Measurements from ENCODE around the gene GPN2. TPM values are rescaled to one million over a fixed set of nuclear protein-coding genes. Genes with fewer than 3 reads are reported as not detected.
A peak's percentile ranks its signal among the peaks of the same experiment; 100 is the strongest.
"Not testable (repeated sequence)": the region's sequence is repeated elsewhere in the genome, so short reads cannot be mapped to it uniquely, and the experiment has no call there.

Gene GPN2
- polyA plus RNA-seq, 1 donor (not counting 4 experiments of a cell fraction or from before 2014, with no cell fraction given), result 31.9 TPM

GRCh38 chr1:26887125-26887524, 3.0 kb downstream of the GPN2 start:
- Histone ChIP-seq H3K36me3 (ENCODE audit: control insufficient read depth in 2 of 2, extremely low read depth in 1 of 2, insufficient read depth in 2 of 2, low read length in 2 of 2) (peaks cover 31 to 32% of the 10 kb centered on the region in 2 experiments), H3K9me3 (ENCODE audit: control insufficient read depth, low read depth, low read length) (no peaks in the 10 kb centered on the region), H3K27ac (ENCODE audit: control insufficient read depth, insufficient read depth, low read length) (no peak overlapping the region), H2AFZ (ENCODE audit: control insufficient read depth, low read length) (no peak overlapping the region), H3K4me3 (ENCODE audit: control insufficient read depth in 2 of 3, extremely low read depth in 1 of 3, insufficient read depth in 2 of 3, low read depth in 1 of 3, low read length in 3 of 3) (no peak overlapping the region), H3K79me2 (ENCODE audit: control insufficient read depth, insufficient read depth, low read length) (peaks cover 35% of the 10 kb centered on the region), H4K20me1 (ENCODE audit: control insufficient read depth, extremely low read depth, insufficient read depth, low read length) (peaks cover 2% of the 10 kb centered on the region), H3K4me1 (ENCODE audit: control insufficient read depth, extremely low read depth, insufficient read depth, low read length) (peaks cover 16% of the 10 kb centered on the region), H3K9me1 (ENCODE audit: control insufficient read depth, extremely low read depth, insufficient read depth, low read length) (no peaks in the 10 kb centered on the region), H3K4me2 (ENCODE audit: control insufficient read depth, extremely low read depth, insufficient read depth, low read depth, low read length) (no peak overlapping the region), H3K27me3 (ENCODE audit: control insufficient read depth, extremely low read depth, insufficient read depth, low read length) (no peaks in the 10 kb centered on the region), H3K9ac (ENCODE audit: control insufficient read depth, extremely low read depth, insufficient read depth, low read length) (no peak overlapping the region)
- TF ChIP-seq CTCF (optimal IDR thresholded peaks at IDR 0.05 in 1 of 3, IDR thresholded peaks at IDR 0.05 in 1 of 3, conservative IDR thresholded peaks at IDR 0.05 in 1 of 3; ENCODE audit: extremely low read depth in 1 of 3, insufficient read depth in 2 of 3, low read length in 3 of 3) (peak; percentile 35 to 58 (median 40)), EZH2 (IDR thresholded peaks at IDR 0.05; ENCODE audit: low read length) (no peak)
- dilution Hi-C loops (cut with MboI; ENCODE audit: extremely low pct_ligation_motif_present, low sequenced_read_pairs), result no loop called here
- no peak for FAIRE-seq
- no peak for DNase-seq (ENCODE audit: low read depth, low spot score)

GRCh38 chr1:26882696-26883463, 7.2 kb downstream of the GPN2 start:
- peaks cover 43 to 52% of the 10 kb centered on the region in 2 experiments for H3K36me3 ChIP-seq (ENCODE audit: control insufficient read depth in 2 of 2, extremely low read depth in 1 of 2, insufficient read depth in 2 of 2, low read length in 2 of 2)
- H4K20me1 ChIP-seq (ENCODE audit: control insufficient read depth, extremely low read depth, insufficient read depth, low read length), result peaks cover 2% of the 10 kb centered on the region
- no peak overlapping the region for H3K9ac ChIP-seq (ENCODE audit: control insufficient read depth, extremely low read depth, insufficient read depth, low read length)
- H3K9me1 ChIP-seq (ENCODE audit: control insufficient read depth, extremely low read depth, insufficient read depth, low read length), result no peaks in the 10 kb centered on the region
- dilution Hi-C loops (cut with MboI; ENCODE audit: extremely low pct_ligation_motif_present, low sequenced_read_pairs), result no loop called here
- peaks cover 6% of the 10 kb centered on the region for H3K4me1 ChIP-seq (ENCODE audit: control insufficient read depth, extremely low read depth, insufficient read depth, low read length)
- H3K79me2 ChIP-seq (ENCODE audit: control insufficient read depth, insufficient read depth, low read length), result peaks cover 14% of the 10 kb centered on the region
- H2AFZ ChIP-seq (ENCODE audit: control insufficient read depth, low read length), result no peak overlapping the region
- TF ChIP-seq CTCF (optimal IDR thresholded peaks at IDR 0.05 in 1 of 3, IDR thresholded peaks at IDR 0.05 in 1 of 3, conservative IDR thresholded peaks at IDR 0.05 in 1 of 3; ENCODE audit: extremely low read depth in 1 of 3, insufficient read depth in 2 of 3, low read length in 3 of 3) (no peak), EZH2 (IDR thresholded peaks at IDR 0.05; ENCODE audit: low read length) (no peak)
- H3K27ac ChIP-seq (ENCODE audit: control insufficient read depth, insufficient read depth, low read length), result no peak overlapping the region
- no peaks in the 10 kb centered on the region for H3K9me3 ChIP-seq (ENCODE audit: control insufficient read depth, low read depth, low read length)
- DNase-seq (ENCODE audit: low read depth, low spot score) (no peak), FAIRE-seq (no peak)
- H3K4me3 ChIP-seq (ENCODE audit: control insufficient read depth in 2 of 3, extremely low read depth in 1 of 3, insufficient read depth in 2 of 3, low read depth in 1 of 3, low read length in 3 of 3), result no peak overlapping the region
- no peaks in the 10 kb centered on the region for H3K27me3 ChIP-seq (ENCODE audit: control insufficient read depth, extremely low read depth, insufficient read depth, low read length)
- no peak overlapping the region for H3K4me2 ChIP-seq (ENCODE audit: control insufficient read depth, extremely low read depth, insufficient read depth, low read depth, low read length)

GRCh38 chr1:26881611-26882010, 8.5 kb downstream of the GPN2 start:
- H3K9me1 ChIP-seq (ENCODE audit: control insufficient read depth, extremely low read depth, insufficient read depth, low read length); H3K27me3 ChIP-seq (ENCODE audit: control insufficient read depth, extremely low read depth, insufficient read depth, low read length); H3K9ac ChIP-seq (ENCODE audit: control insufficient read depth, extremely low read depth, insufficient read depth, low read length); DNase-seq (ENCODE audit: low read depth, low spot score); H3K4me3 ChIP-seq (ENCODE audit: control insufficient read depth in 2 of 3, extremely low read depth in 1 of 3, insufficient read depth in 2 of 3, low read depth in 1 of 3, low read length in 3 of 3); H3K4me2 ChIP-seq (ENCODE audit: control insufficient read depth, extremely low read depth, insufficient read depth, low read depth, low read length); dilution Hi-C loops (cut with MboI; ENCODE audit: extremely low pct_ligation_motif_present, low sequenced_read_pairs); H3K27ac ChIP-seq (ENCODE audit: control insufficient read depth, insufficient read depth, low read length); FAIRE-seq; H4K20me1 ChIP-seq (ENCODE audit: control insufficient read depth, extremely low read depth, insufficient read depth, low read length); H3K9me3 ChIP-seq (ENCODE audit: control insufficient read depth, low read depth, low read length); H2AFZ ChIP-seq (ENCODE audit: control insufficient read depth, low read length): not testable (repeated sequence)
- Histone ChIP-seq H3K79me2 (ENCODE audit: control insufficient read depth, insufficient read depth, low read length) (peaks cover 12% of the 10 kb centered on the region), H3K4me1 (ENCODE audit: control insufficient read depth, extremely low read depth, insufficient read depth, low read length) (peaks cover 18% of the 10 kb centered on the region), H3K36me3 (ENCODE audit: control insufficient read depth in 2 of 2, extremely low read depth in 1 of 2, insufficient read depth in 2 of 2, low read length in 2 of 2) (peaks cover 46 to 60% of the 10 kb centered on the region in 2 experiments)

All from keratinocyte (primary cell).